ENCODE data around the gene SLC2A4RG. TPM values are rescaled to one million over a fixed set of nuclear protein-coding genes. Genes with fewer than 3 reads are reported as not detected.

Gene SLC2A4RG
- total and polyA plus RNA-seq, 2 donors (not counting 3 experiments of a cell fraction or from before 2014, with no cell fraction given), result 41.7 to 69.4 TPM

DNA sequence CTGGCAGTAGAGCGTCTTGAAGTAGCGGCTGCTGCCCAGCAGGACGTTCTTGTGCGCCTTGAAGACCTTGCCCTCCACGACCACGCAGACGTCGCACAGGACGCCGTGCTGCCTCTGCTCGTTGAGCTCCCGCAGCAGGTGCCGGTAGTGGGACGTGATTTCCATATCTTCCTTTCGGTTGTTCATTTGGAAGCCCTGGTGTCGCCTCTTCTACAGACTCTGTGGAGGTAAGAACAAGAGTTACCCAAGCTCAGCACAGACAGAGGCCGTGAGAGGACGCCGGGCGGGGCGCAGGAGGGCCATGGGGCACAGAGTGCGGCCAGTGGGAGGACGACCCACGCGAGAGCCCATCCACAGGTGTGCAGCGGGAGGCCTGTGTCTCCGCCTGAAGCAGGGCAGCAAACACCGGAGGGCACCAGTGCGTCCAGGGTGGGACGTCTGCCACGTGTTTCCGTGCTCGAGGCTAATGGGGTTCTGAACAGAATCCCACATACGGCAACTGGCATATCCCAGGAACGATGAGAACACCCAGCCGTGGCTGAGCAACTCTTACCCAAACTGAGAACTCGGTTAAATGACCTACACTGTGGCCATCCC lies 51.1 kb downstream of the SLC2A4RG start:
- dilution Hi-C loops (cut with MboI; ENCODE audit: extremely low pct_ligation_motif_present, low sequenced_read_pairs) (no loop called here), intact Hi-C loops (cut with micrococcal nuclease) (no loop called here)
- Histone ChIP-seq H2AFZ (ENCODE audit: low read depth, low read length) (no peak overlapping the region), H3K9ac (replicated peaks; ENCODE audit: extremely low read depth, insufficient read depth, low read length) (no peak overlapping the region), H3K36me3 (ENCODE audit: control insufficient read depth in 2 of 2, extremely low read depth in 1 of 2, insufficient read depth in 2 of 2, low read length in 2 of 2) (no peaks in the 10 kb centered on the region), H3K9me3 (replicated peaks; ENCODE audit: control insufficient read depth, insufficient read depth, low read length) (no peaks in the 10 kb centered on the region), H3K4me2 (ENCODE audit: insufficient read depth, low read length) (no peak overlapping the region), H3K4me1 (ENCODE audit: control insufficient read depth, extremely low read depth, insufficient read depth, low read length) (no peaks in the 10 kb centered on the region), H3K9me1 (replicated peaks; ENCODE audit: control insufficient read depth, extremely low read depth, insufficient read depth, low read length) (no peaks in the 10 kb centered on the region), H3K4me3 (replicated peaks in 1 of 3; ENCODE audit: insufficient read depth in 1 of 3, low read depth in 1 of 3, low read length in 3 of 3) (no peak overlapping the region), H3K27me3 (ENCODE audit: control insufficient read depth in 2 of 2, insufficient read depth in 2 of 2, low read length in 2 of 2) (no peaks in the 10 kb centered on the region), H4K20me1 (replicated peaks; ENCODE audit: control insufficient read depth, extremely low read depth, insufficient read depth, low read length) (no peaks in the 10 kb centered on the region), H3K79me2 (ENCODE audit: control insufficient read depth, insufficient read depth, low read length) (no peaks in the 10 kb centered on the region), H3K27ac (ENCODE audit: insufficient read depth, low read depth, low read length) (no peak overlapping the region)
- CTCF ChIA-PET, result interaction anchor here (1.0 to 1.2 kb wide), 2 partner anchors 16 to 20 kb away, joined by 3 to 4 read pairs; no protein-coding TSS in a partner anchor
- TF ChIP-seq MYC (IDR thresholded peaks at IDR 0.05; ENCODE audit: low read depth, low read length) (no peak), FOS (IDR thresholded peaks at IDR 0.05; ENCODE audit: borderline replicate concordance, insufficient read depth, low read length) (no peak), POLR2A (IDR thresholded peaks at IDR 0.05; ENCODE audit: low read depth, low read length) (no peak), EZH2 (IDR thresholded peaks at IDR 0.05; ENCODE audit: borderline replicate concordance, low read depth, low read length, severe bottlenecking) (no peak), GATA2 (IDR thresholded peaks at IDR 0.05; ENCODE audit: insufficient read depth, insufficient read length, low read depth, low read length) (no peak), JUN (IDR thresholded peaks at IDR 0.05; ENCODE audit: borderline replicate concordance, insufficient read depth, insufficient read length, low read depth) (no peak), POLR2AphosphoS5 (IDR thresholded peaks at IDR 0.05; ENCODE audit: insufficient read depth, low read depth, low read length) (no peak)
- TF ChIP-seq, protein P1, sequence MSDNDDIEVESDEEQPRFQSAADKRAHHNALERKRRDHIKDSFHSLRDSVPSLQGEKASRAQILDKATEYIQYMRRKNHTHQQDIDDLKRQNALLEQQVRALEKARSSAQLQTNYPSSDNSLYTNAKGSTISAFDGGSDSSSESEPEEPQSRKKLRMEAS (IDR thresholded peaks at IDR 0.05; ENCODE audit: insufficient read depth, insufficient read length), result no peak
- TF ChIP-seq, protein P2, sequence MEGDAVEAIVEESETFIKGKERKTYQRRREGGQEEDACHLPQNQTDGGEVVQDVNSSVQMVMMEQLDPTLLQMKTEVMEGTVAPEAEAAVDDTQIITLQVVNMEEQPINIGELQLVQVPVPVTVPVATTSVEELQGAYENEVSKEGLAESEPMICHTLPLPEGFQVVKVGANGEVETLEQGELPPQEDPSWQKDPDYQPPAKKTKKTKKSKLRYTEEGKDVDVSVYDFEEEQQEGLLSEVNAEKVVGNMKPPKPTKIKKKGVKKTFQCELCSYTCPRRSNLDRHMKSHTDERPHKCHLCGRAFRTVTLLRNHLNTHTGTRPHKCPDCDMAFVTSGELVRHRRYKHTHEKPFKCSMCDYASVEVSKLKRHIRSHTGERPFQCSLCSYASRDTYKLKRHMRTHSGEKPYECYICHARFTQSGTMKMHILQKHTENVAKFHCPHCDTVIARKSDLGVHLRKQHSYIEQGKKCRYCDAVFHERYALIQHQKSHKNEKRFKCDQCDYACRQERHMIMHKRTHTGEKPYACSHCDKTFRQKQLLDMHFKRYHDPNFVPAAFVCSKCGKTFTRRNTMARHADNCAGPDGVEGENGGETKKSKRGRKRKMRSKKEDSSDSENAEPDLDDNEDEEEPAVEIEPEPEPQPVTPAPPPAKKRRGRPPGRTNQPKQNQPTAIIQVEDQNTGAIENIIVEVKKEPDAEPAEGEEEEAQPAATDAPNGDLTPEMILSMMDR (IDR thresholded peaks at IDR 0.05; ENCODE audit: extremely low read depth in 1 of 2, insufficient read depth in 1 of 2, low read depth in 1 of 2, low read length in 2 of 2), result no peak
- no peak for DNase-seq (ENCODE audit: low read depth, low spot score)
- POLR2A ChIA-PET, result no interaction called here
- no peak for FAIRE-seq
- no TSS peak for BruUV-seq (replicated peaks)
